Measurements from ENCODE around the gene ATP13A3.
A peak's percentile ranks its signal among the peaks of the same experiment; 100 is the strongest.

Gene ATP13A3

GRCh38 chr3:194431554-194431953 is 55.2 kb downstream of the ATP13A3 start:
- no peak for DNase-seq

- DNase-seq, result no peak
Measured at GRCh38 chr3:194425399-194425798, 61.4 kb downstream of the ATP13A3 start.

- no peak for DNase-seq
Measured at GRCh38 chr3:194424953-194425352, 61.8 kb downstream of the ATP13A3 start.

GRCh38 chr3:194424373-194424772 is 62.4 kb downstream of the ATP13A3 start:
- no peak for DNase-seq

GRCh38 chr3:194423317-194423716 is 63.5 kb downstream of the ATP13A3 start:
- DNase-seq, result no peak

- no peak for DNase-seq
Measured at GRCh38 chr3:194422188-194422587, 64.6 kb downstream of the ATP13A3 start.

GRCh38 chr3:194418671-194419070 is 68.1 kb downstream of the ATP13A3 start:
- DNase-seq, result no peak

GRCh38 chr3:194407423-194407822 is 79.4 kb downstream of the ATP13A3 start:
- no peak for DNase-seq

- DNase-seq, result no peak
Measured at GRCh38 chr3:194405766-194406165, 81.0 kb downstream of the ATP13A3 start.

GRCh38 chr3:194404365-194405140 is 82.2 kb downstream of the ATP13A3 start:
- peak; percentile 84 for DNase-seq

- peak; percentile 19 for DNase-seq
Measured at GRCh38 chr3:194401868-194402329, 84.9 kb downstream of the ATP13A3 start.

GRCh38 chr3:194401346-194401745 is 85.5 kb downstream of the ATP13A3 start:
- DNase-seq, result no peak

- DNase-seq, result peak; percentile 20
Measured at GRCh38 chr3:194399874-194400411, 86.9 kb downstream of the ATP13A3 start.

GRCh38 chr3:194399166-194399565 is 87.6 kb downstream of the ATP13A3 start, which contains the start of gene GP5:
GP5 (minus strand) TSS chr3:194399266; CDS start chr3:194398282, 984 bp downstream.
- peak; percentile 35 for DNase-seq

GRCh38 chr3:194397757-194398312 is 89.0 kb downstream of the ATP13A3 start:
- DNase-seq, result peak; percentile 66

GRCh38 chr3:194396859-194397756 is 89.7 kb downstream of the ATP13A3 start:
- DNase-seq, result peak; percentile 58

GRCh38 chr3:194396539-194396858 is 90.3 kb downstream of the ATP13A3 start:
- DNase-seq, result no peak

GRCh38 chr3:194395778-194396538 is 90.8 kb downstream of the ATP13A3 start:
- DNase-seq, result peak; percentile 78

- peak; percentile 11 for DNase-seq
Measured at GRCh38 chr3:194395212-194395611, 91.6 kb downstream of the ATP13A3 start.

GRCh38 chr3:194392576-194392975 is 94.2 kb downstream of the ATP13A3 start:
- DNase-seq, result no peak

GRCh38 chr3:194390835-194391234 is 96.0 kb downstream of the ATP13A3 start:
- DNase-seq, result no peak

- DNase-seq, result no peak
Measured at GRCh38 chr3:194389269-194389668, 97.5 kb downstream of the ATP13A3 start.
